Memory B cell (primary cell): ENCODE results near the gene ARPC5L.

Experiments used
- ATAC-seq: fragments of 150-1000 bp; cut with Tn5 transposase; 2 replicates; pipeline ENCODE4 v1.10.0; 2021; ENCODE audit warnings: low read depth, mild to moderate bottlenecking, moderate library complexity
- DNase-seq, 2 donors: peaks; one replicate each; pipeline ENCODE4 v3.0.0; 2022; ENCODE audit warnings: low spot score in 2 of 2
- H3K27ac Mint-ChIP-seq: one replicate; pipeline ENCODE4 v1.8.0; 2022; ENCODE audit warnings: mild to moderate bottlenecking, moderate library complexity, mixed read lengths
- H3K27me3 Mint-ChIP-seq: one replicate; pipeline ENCODE4 v1.8.0; 2022; ENCODE audit warnings: mixed read lengths
- H3K36me3 Mint-ChIP-seq: one replicate; pipeline ENCODE4 v1.8.0; 2022; ENCODE audit warnings: mild to moderate bottlenecking, mixed read lengths
- H3K4me1 Mint-ChIP-seq: one replicate; pipeline ENCODE4 v1.8.0; 2022; ENCODE audit warnings: mixed read lengths
- H3K4me3 Mint-ChIP-seq: one replicate; pipeline ENCODE4 v1.8.0; 2022; ENCODE audit warnings: mild to moderate bottlenecking, moderate library complexity, mixed read lengths
- H3K9me3 Mint-ChIP-seq: one replicate; pipeline ENCODE4 v1.8.0; 2022; ENCODE audit warnings: mixed read lengths

ARPC5L gene

DNA sequence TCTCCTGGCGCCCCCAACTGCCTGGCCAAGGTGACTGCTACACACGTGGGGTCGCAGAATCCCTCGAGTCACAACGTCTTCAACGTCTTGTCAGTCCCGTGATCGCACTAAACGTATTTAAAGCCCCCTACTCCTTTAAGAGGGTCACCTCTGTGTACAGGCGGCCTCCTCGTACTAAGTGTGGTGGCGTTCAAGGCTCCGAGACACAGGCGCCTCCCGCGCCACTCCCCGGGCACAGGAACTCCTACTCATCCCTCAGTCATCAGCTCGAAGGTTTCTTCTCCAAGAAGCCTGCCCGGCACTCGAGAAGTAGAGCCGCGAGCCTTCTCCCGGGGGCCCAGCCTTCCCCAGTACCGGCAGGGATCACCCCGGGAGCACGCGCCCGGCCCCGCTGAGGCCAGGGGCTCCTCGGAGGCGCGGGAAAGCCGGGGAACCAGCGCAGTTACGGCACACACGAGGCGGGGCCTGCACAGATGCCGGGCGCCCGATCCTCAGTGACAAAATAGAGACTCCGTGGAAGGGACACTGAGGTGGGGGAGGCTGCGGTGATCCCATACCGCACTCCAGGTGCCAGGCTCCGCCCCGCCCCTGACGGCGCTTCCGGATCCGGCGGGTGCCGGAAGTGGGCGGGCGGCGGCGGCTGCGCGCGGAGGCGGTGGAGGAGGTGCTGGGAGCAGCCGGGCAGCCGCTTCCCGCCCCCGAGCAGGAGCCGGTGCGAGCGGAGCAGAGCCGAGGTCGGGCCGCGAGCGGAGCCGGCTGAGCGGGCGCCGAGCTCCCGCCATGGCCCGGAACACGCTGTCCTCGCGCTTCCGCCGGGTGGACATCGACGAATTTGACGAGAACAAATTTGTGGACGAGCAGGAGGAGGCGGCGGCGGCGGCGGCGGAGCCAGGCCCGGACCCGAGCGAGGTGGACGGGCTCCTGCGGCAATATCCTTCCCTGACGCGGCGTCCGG lies 6.9 kb downstream of the ARPC5L start:
- Mint-ChIP-seq H3K27ac (peak overlapping the region; percentile 93), H3K27me3 (no peaks in the 10 kb centered on the region), H3K4me3 (peak overlapping the region; percentile 97), H3K36me3 (peaks cover 8% of the 10 kb centered on the region), H3K4me1 (peaks cover 34% of the 10 kb centered on the region), H3K9me3 (no peaks in the 10 kb centered on the region)
- DNase-seq: peak; percentile 88 to 89
- peak; percentile 81 for ATAC-seq

DNA sequence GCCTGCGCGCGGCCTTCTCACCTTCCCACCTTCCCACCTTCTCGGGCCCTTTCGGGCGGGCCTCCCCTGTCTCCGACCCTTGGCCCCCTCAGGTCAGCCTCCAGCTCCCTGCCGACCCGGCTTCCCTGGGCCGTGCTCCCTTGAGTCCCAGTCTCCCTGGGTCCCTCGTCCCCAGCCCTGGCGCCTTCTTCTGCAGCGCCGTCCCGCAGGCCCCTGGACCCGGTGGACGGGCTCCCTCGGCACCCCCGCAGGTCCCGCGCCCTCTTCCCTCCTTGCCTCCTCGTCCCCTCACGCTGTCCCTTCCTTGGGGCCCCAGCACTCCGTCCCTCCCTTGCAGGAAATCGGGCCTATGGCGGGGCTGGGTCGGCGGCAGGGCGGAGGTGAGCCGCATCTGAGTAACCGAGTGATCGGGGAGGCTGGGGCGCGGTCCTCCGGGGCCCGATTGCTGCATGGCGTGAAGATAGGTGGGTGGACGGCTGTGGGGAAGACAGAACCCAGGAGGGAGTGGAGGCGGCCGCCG lies 7.6 kb downstream of the ARPC5L start:
- Mint-ChIP-seq H3K4me3 (peak overlapping the region; percentile 97), H3K9me3 (no peaks in the 10 kb centered on the region), H3K36me3 (peaks cover 8% of the 10 kb centered on the region), H3K4me1 (peaks cover 33% of the 10 kb centered on the region), H3K27ac (peak overlapping the region; percentile 93), H3K27me3 (no peaks in the 10 kb centered on the region)
- DNase-seq: peak in 1 of 2 donors; percentile 45
- peak; percentile 7 for ATAC-seq

DNA sequence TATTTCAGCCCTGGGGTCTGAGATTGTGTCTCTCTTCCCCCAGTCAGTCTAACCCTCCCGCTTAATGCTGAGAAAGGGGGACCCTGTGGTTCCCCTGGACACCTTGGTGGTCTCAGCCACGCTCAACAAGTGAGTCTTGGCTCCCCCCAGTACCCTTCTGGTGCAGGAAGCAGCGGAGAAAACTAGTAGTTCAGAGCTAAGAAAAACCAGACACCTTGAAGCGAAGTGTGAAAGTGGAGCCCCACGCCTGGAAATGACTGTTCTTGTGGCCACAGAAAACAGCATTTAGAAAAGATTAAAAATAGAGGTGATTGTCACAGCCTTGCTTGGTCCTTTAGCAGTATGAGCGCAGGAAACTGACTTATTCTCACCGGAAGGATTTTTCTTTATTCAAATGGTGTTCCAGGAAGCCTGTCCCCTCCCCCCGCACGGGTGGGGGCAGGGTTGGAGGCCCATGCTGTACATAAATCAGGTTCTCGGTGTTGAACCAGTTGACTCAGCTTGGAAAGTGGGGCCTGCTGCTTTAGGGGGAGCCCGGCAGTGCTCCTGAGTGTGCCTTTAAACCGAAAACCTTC lies 8.1 kb downstream of the ARPC5L start:
- peaks cover 33% of the 10 kb centered on the region for H3K4me1 Mint-ChIP-seq

DNA sequence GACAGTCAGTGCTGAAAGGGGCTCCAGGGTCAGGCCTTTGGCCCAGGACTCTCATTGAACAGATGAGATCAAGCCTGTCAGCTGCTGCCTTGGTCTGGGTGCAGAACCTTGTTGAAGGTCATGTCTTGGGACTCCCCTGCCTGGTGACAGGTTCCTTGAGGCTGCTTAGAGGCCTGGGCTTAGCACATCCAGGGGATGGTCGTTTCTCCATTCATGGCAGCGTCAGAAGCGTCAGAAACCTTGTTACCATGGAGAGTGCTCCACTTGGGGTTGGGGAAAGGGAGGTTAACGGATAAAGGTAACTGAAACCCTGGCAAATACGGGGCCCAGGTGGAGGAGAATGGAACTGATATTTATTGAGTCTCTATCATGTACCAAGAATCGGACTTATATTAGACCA lies 8.8 kb downstream of the ARPC5L start:
- ATAC-seq: no peak
- Mint-ChIP-seq H3K27me3 (no peaks in the 10 kb centered on the region), H3K27ac (peak overlapping the region; percentile 93), H3K4me3 (peak overlapping the region; percentile 97), H3K36me3 (peaks cover 13% of the 10 kb centered on the region), H3K4me1 (peaks cover 33% of the 10 kb centered on the region), H3K9me3 (no peaks in the 10 kb centered on the region)
- DNase-seq: no peak

More for the DNA sequence above, 8.1 kb downstream of the ARPC5L start:
- H3K9me3 Mint-ChIP-seq: no peaks in the 10 kb centered on the region
- peak in 1 of 2 donors; percentile 48 for DNase-seq
- peak overlapping the region; percentile 93 for H3K27ac Mint-ChIP-seq
- peaks cover 9% of the 10 kb centered on the region for H3K36me3 Mint-ChIP-seq
- ATAC-seq: peak; percentile 26
- peak overlapping the region; percentile 97 for H3K4me3 Mint-ChIP-seq
- H3K27me3 Mint-ChIP-seq: no peaks in the 10 kb centered on the region

DNA sequence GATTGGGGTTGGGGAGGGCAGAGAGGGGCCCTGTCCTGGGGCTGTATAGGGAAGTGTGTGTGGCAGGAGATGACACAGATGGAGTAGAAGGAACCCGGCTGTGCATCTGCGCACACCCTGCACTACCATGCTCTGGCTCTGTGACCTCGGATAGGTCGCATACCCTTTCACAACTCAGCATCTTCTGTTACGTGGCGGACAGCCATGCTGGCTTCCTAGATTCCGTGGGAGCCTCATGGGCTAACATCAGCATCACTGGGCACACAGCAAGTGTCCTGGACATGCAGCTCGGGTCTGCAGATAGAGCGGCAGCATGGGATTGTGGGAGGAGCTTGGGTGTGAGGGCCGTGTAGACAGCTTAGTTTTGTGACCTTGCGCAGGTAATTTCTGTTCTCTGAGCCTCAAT lies 9.2 kb downstream of the ARPC5L start:
- ATAC-seq: no peak
- DNase-seq: no peak

DNA sequence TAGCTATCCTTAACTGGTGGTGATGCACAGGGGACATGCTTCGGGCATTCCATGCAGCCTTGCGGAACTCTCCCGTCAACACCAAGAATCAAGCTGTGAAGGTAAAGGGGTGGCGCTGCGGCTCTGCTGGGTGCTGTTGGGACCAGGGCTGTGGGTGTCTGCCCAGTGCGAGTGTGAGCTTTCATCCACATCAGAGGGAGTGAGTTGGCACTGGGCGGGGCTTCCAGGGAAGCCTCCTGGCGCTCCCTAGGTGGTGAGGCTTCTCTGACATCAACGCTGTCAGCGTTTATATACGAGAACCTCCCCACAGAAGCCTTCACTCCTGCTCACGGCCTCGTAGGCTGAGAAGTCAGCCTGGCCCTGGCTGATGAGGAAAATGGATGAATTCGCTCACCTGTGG lies 11.7 kb downstream of the ARPC5L start:
- H3K9me3 Mint-ChIP-seq: no peaks in the 10 kb centered on the region
- peak overlapping the region; percentile 93 for H3K27ac Mint-ChIP-seq
- peaks cover 32% of the 10 kb centered on the region for H3K4me1 Mint-ChIP-seq
- ATAC-seq (no peak), DNase-seq (no peak)
- H3K4me3 Mint-ChIP-seq: no peak overlapping the region
- peaks cover 18% of the 10 kb centered on the region for H3K36me3 Mint-ChIP-seq
- no peaks in the 10 kb centered on the region for H3K27me3 Mint-ChIP-seq

More for the DNA sequence above, 9.2 kb downstream of the ARPC5L start:
- Mint-ChIP-seq H3K27ac (peak overlapping the region; percentile 93), H3K27me3 (no peaks in the 10 kb centered on the region), H3K36me3 (peaks cover 13% of the 10 kb centered on the region), H3K4me1 (peaks cover 33% of the 10 kb centered on the region), H3K4me3 (peak overlapping the region; percentile 97), H3K9me3 (no peaks in the 10 kb centered on the region)

DNA sequence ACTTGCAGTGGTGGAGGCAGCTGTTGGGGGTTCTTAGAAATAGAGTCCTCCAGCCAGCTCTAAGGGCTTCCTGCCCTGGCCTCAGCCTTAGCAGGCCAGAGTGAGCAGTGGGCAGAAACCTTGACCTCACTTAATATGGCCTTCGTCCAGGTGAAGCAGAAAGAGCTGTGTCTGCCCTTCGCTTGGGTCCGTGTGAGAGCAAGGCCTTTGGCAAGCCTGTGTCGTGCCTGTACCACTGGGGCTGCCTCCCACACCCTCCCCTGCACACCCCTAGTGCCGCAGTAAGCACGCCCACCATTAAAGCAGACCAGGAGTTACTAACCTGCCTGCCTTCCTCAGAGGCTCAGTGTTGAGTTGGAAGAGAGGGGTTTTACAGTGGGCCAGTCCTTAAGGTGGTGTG lies 13.6 kb downstream of the ARPC5L start:
- Mint-ChIP-seq H3K4me3 (no peak overlapping the region), H3K4me1 (peaks cover 33% of the 10 kb centered on the region), H3K9me3 (no peaks in the 10 kb centered on the region), H3K27me3 (no peaks in the 10 kb centered on the region), H3K36me3 (peaks cover 18% of the 10 kb centered on the region), H3K27ac (peak overlapping the region; percentile 38)
- no peak for ATAC-seq
- no peak for DNase-seq

DNA sequence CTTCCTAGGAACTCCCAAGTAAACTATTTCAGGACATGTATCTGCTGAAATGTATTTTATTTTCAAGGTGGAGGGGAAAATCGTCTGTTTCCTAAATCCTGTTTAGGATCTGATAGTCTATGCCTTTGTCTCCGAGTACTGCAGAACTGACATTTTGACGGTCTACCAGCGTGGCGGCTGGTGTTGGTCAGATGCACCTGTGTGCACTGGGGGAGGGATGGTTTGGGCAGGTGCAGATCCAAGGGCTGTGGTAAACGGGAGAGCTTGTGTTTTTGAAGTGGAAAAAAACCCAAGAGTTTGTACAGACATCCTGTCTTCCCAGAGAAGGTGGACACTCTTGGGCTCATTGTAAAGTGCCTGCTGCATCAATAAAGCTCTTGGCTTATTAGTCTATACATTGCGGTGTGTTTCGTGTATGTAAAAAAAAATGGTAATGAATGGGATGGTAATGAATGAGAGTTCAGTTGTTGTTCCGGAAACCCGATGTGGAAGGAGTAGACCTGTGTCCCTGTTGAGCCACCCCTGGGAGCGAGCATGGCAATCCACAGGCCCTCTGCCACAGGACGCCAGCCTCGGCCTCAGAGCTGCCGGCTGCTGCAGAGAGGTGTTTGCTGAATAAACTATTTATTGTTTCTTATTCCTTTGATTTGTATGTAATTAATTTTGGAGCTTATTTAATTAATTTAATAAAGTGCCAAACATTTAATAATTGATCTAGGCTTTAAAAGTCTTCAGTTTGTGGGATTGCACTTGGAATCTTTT lies 15.3 kb downstream of the ARPC5L start:
- no peak for DNase-seq
- ATAC-seq: no peak
- Mint-ChIP-seq H3K36me3 (peaks cover 19% of the 10 kb centered on the region), H3K27ac (peak overlapping the region; percentile 6), H3K27me3 (no peaks in the 10 kb centered on the region), H3K9me3 (no peaks in the 10 kb centered on the region), H3K4me1 (peaks cover 18% of the 10 kb centered on the region), H3K4me3 (no peak overlapping the region)

DNA sequence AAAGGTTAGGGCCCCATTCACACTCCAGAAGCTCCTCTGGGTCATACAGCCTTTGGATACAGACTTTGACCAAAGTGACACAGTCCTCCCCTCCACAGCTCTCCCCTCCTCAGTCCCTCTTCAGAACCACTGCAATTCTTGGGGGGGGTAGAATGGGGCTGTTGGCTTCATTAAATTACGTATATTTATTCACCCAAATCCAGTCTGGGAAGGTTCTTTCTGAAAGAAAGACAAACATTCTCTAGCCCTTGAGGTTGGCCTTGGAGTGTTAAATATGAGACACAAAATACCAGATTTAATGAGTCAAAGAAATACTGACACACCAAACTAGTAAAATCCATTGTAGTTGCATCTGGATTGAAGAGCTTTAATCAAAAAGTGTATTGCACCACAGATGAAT lies 16.1 kb downstream of the ARPC5L start:
- Mint-ChIP-seq H3K4me1 (peaks cover 11% of the 10 kb centered on the region), H3K27me3 (no peaks in the 10 kb centered on the region), H3K9me3 (no peaks in the 10 kb centered on the region), H3K4me3 (no peak overlapping the region), H3K36me3 (peaks cover 17% of the 10 kb centered on the region), H3K27ac (peak overlapping the region; percentile 28)
- DNase-seq (no peak), ATAC-seq (no peak)

DNA sequence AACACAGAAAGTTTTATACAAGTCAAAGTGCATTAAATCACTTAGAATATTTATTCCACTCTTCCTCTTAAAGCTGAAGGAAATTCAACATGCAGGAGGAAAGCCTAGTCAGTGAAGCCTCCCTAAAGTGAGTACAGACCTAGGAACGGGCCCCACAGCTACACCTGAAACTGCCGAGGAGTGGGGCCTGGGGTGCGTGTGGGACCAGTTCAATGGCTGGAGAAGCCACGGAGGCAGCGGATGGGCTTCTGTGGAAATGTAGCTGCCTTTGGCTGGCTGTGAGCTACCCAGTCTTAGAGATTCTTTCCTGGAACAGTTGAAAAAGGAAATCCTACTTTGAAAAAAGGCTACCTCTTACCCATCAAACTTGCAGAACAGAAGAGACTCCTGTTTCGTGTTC lies 16.6 kb downstream of the ARPC5L start:
- no peaks in the 10 kb centered on the region for H3K27me3 Mint-ChIP-seq
- H3K4me3 Mint-ChIP-seq: no peak overlapping the region
- peak overlapping the region; percentile 28 for H3K27ac Mint-ChIP-seq

DNA sequence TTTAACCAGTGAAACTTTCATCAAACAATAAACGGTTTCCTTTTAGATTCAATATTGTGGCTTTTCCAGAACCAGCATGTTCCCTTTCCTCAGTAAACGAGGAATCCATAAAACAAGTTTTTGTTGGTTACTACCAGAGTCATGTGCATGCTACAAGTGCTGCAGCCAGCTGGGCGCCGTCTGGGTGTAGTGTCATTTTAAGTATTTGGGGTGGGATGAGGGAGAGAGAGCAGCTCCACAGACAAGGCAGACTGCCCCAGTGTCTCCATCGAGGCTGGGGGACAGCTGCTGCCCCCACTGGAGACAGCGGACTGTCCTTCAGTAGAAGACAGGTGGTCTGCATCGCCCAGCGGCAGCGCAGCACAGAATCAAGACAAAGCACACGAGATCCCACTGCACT lies 17.3 kb downstream of the ARPC5L start:
- Mint-ChIP-seq H3K4me3 (no peak overlapping the region), H3K4me1 (peaks cover 6% of the 10 kb centered on the region), H3K27ac (peak overlapping the region; percentile 28), H3K9me3 (no peaks in the 10 kb centered on the region), H3K27me3 (no peaks in the 10 kb centered on the region), H3K36me3 (peaks cover 18% of the 10 kb centered on the region)
- DNase-seq (no peak), ATAC-seq (no peak)

More for the DNA sequence above, 16.6 kb downstream of the ARPC5L start:
- Mint-ChIP-seq H3K36me3 (peaks cover 16% of the 10 kb centered on the region), H3K4me1 (peaks cover 6% of the 10 kb centered on the region), H3K9me3 (no peaks in the 10 kb centered on the region)
- no peak for ATAC-seq
- no peak for DNase-seq

DNA sequence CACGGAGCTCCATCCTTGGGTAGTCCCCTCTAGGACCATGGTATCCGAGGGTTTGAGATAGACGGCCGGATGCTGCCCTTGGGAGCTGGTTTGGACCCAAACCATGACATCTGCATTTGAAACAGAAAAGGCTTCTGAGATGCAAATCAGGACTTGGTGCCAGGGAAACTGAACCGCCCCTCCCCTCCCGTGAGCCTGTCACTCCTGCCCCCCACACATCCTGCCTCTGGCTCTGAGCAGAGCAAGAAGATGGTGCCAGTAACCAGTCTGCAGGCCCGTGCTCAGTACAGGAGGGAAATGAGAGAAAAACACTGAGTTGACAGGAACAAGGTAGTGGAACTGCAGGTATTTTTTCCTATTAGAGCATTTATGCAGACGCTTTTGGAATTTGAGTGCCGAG lies 18.6 kb downstream of the ARPC5L start:
- Mint-ChIP-seq H3K9me3 (no peaks in the 10 kb centered on the region), H3K4me3 (no peak overlapping the region), H3K27me3 (no peaks in the 10 kb centered on the region), H3K27ac (no peak overlapping the region), H3K4me1 (peaks cover 6% of the 10 kb centered on the region), H3K36me3 (peaks cover 16% of the 10 kb centered on the region)
- ATAC-seq: peak; percentile 70
- DNase-seq: no peak

DNA sequence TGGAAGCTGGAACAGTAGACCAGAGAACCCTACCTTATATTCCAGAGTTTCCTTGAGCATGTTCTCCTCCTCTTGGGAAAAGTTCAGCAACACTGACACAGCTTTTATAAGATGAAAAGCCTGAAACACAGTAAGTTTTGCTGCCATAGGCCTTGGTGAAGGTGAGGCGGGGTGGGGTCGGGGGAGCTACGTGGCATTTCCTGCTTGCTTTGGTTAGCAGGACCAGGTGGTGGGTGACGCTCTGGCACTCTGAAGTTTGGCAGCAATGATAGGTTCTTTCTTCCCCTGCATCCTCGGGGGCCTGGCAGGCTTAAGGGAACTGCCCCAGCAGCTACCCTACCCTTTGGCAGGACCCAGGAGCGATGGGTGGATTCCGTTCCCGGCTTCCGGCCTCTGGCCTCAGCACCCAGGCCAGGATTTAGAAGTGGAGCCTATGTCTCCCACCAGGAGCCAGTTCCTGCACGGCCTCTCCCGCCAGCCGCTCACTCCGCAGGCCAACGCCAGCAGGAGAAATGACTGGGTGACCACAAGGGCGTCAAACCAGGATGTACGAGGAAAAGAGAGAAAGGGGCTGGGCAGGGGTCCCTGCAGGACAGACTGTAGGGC lies 19.3 kb downstream of the ARPC5L start:
- peaks cover 21% of the 10 kb centered on the region for H3K36me3 Mint-ChIP-seq
- ATAC-seq (no peak), DNase-seq (no peak)
- no peak overlapping the region for H3K4me3 Mint-ChIP-seq
- no peaks in the 10 kb centered on the region for H3K27me3 Mint-ChIP-seq
- H3K27ac Mint-ChIP-seq: no peak overlapping the region
- peaks cover 6% of the 10 kb centered on the region for H3K4me1 Mint-ChIP-seq
- no peaks in the 10 kb centered on the region for H3K9me3 Mint-ChIP-seq
